H1 (cell line): Measurements from ENCODE around the gene NFASC. TPM values are rescaled to one million over a fixed set of nuclear protein-coding genes. Genes with fewer than 3 reads are reported as not detected.

ENCODE experiments used
- CTCF ChIA-PET: fragments of 300-600 bp; sonication (Branson Sonifier 250); formaldehyde crosslinking; loops from one replicate; lab custom pipeline; 2021; ENCODE audit not compliant: partially characterized antibody; lab: Charles Lee
- POLR2A ChIA-PET: fragments of 300-600 bp; sonication (Branson Sonifier 250); formaldehyde crosslinking; loops from one replicate; lab custom pipeline; 2021; ENCODE audit warnings: inconsistent platforms; ENCODE audit not compliant: partially characterized antibody; lab: Charles Lee
- DNase-seq, 2 experiments: peaks; one replicate each; pipeline versions ENCODE4 v3.0.0 to v3.0.0-alpha.2; 2010 to 2022; ENCODE audit warnings: low spot score in 2 of 2, low read depth in 1 of 2, mixed read lengths in 1 of 2
- FAIRE-seq: peaks from 2 replicates; lab custom pipeline; 2011; peaks lifted over from hg19 to GRCh38; lab: Jason Lieb, UNC
- H2AFZ ChIP-seq: 2 replicates; pipeline ENCODE4 v1.8.1; 2012; ENCODE audit warnings: low read length, inconsistent platforms
- H2AK5ac ChIP-seq: 2 replicates; pipeline ENCODE4 v1.6.1; 2013; ENCODE audit warnings: low read depth, low read length
- H2BK120ac ChIP-seq: replicated peaks from 2 replicates; pipeline ENCODE3; 2013; ENCODE audit warnings: low read depth, low read length, inconsistent platforms
- H2BK12ac ChIP-seq: 2 replicates; pipeline ENCODE4 v1.6.1; 2013; ENCODE audit warnings: low read depth, low read length
- H2BK15ac ChIP-seq: 2 replicates; pipeline ENCODE4 v1.6.1; 2013; ENCODE audit warnings: low read length
- H2BK20ac ChIP-seq: 2 replicates; pipeline ENCODE4 v1.6.1; 2013; ENCODE audit warnings: low read length
- H2BK5ac ChIP-seq: 2 replicates; pipeline ENCODE4 v1.6.1; 2013; ENCODE audit warnings: low read depth, low read length
- H3K14ac ChIP-seq: 2 replicates; pipeline ENCODE4 v1.6.1; 2013; ENCODE audit warnings: inconsistent platforms; ENCODE audit not compliant: insufficient read length
- H3K18ac ChIP-seq: 2 replicates; pipeline ENCODE4 v1.6.1; 2013; ENCODE audit warnings: low read length; ENCODE audit errors: extremely low read depth
- H3K23ac ChIP-seq: 2 replicates; pipeline ENCODE4 v1.6.1; 2013; ENCODE audit warnings: inconsistent platforms; ENCODE audit not compliant: insufficient read length
- H3K23me2 ChIP-seq: 2 replicates; pipeline ENCODE4 v1.6.1; 2013; ENCODE audit warnings: low read depth, low read length
- H3K27ac ChIP-seq: 2 replicates; pipeline ENCODE4 v1.6.1; 2011; ENCODE audit warnings: low read depth, low read length, inconsistent platforms
- H3K27me3 ChIP-seq, 4 experiments: replicated peaks in 1 of 4; 1 replicate in 1 of 4; 2 replicates in 3 of 4; pipeline versions ENCODE4 v1.6.1 to v1.8.1; 2011 to 2013; ENCODE audit warnings: low read length in 3 of 4, mild to moderate bottlenecking in 3 of 4, inconsistent platforms in 2 of 4, mixed read lengths in 2 of 4, moderate library complexity in 1 of 4; ENCODE audit not compliant: control insufficient read depth in 3 of 4, insufficient read depth in 3 of 4; ENCODE audit errors: extremely low read depth in 1 of 4
- H3K36me3 ChIP-seq, 4 experiments: 2 replicates each; pipeline versions ENCODE4 v1.6.1 to v1.8.1; 2011 to 2013; ENCODE audit warnings: mild to moderate bottlenecking in 4 of 4, low read length in 3 of 4, moderate library complexity in 2 of 4, control low read depth in 1 of 4, inconsistent platforms in 1 of 4; ENCODE audit not compliant: insufficient read depth in 4 of 4, control insufficient read depth in 2 of 4
- H3K4ac ChIP-seq: replicated peaks from 2 replicates; pipeline ENCODE3; 2013; ENCODE audit warnings: low read length, low read depth, mixed read lengths, inconsistent platforms; ENCODE audit not compliant: insufficient read length
- H3K4me1 ChIP-seq, 4 experiments: replicated peaks in 1 of 4; 1 replicate in 1 of 4; 2 replicates in 3 of 4; pipeline versions ENCODE4 v1.6.1 to v1.8.1; 2011 to 2013; ENCODE audit warnings: low read length in 3 of 4, inconsistent platforms in 2 of 4, mixed read lengths in 1 of 4; ENCODE audit not compliant: insufficient read depth in 4 of 4, control insufficient read depth in 3 of 4
- H3K4me2 ChIP-seq, 2 experiments: 2 replicates each; pipeline versions ENCODE4 v1.6.1 to v1.8.1; 2011 to 2013; ENCODE audit warnings: low read depth in 2 of 2, low read length in 2 of 2, control low read depth in 1 of 2, inconsistent platforms in 1 of 2, mild to moderate bottlenecking in 1 of 2; ENCODE audit not compliant: insufficient read depth in 1 of 2
- H3K4me3 ChIP-seq, 4 experiments: fragments of 200-600, 300-600 bp in 1 of 4; sonication (generic), shearing (Covaris generic), sonication (Bioruptor Twin) in 1 of 4; 2 replicates each; pipeline versions ENCODE4 v1.5.1 to v1.8.1; 2011 to 2016; ENCODE audit warnings: low read length in 4 of 4, low read depth in 3 of 4, control low read depth in 2 of 4, inconsistent platforms in 2 of 4, mild to moderate bottlenecking in 2 of 4, mixed read lengths in 1 of 4, moderate library complexity in 1 of 4; ENCODE audit not compliant: insufficient read depth in 2 of 4; ENCODE audit errors: extremely low read depth in 1 of 4
- H3K56ac ChIP-seq: replicated peaks from 2 replicates; pipeline ENCODE3; 2013; ENCODE audit warnings: low read depth, mild to moderate bottlenecking, mixed read lengths, low read length, inconsistent platforms; ENCODE audit not compliant: insufficient read length
- H3K79me1 ChIP-seq: 2 replicates; pipeline ENCODE4 v1.6.1; 2013; ENCODE audit warnings: low read depth, low read length, control low read depth
- H3K79me2 ChIP-seq, 2 experiments: 2 replicates each; pipeline versions ENCODE4 v1.6.1 to v1.8.1; 2012 to 2013; ENCODE audit warnings: low read length in 2 of 2, mild to moderate bottlenecking in 2 of 2, inconsistent platforms in 1 of 2; ENCODE audit not compliant: insufficient read depth in 2 of 2, control insufficient read depth in 1 of 2
- H3K9ac ChIP-seq, 4 experiments: replicated peaks in 1 of 4; 1 replicate in 1 of 4; 2 replicates in 3 of 4; pipeline versions ENCODE4 v1.6.1 to v1.8.1; 2011 to 2013; ENCODE audit warnings: low read depth in 3 of 4, low read length in 3 of 4, control low read depth in 2 of 4, mild to moderate bottlenecking in 2 of 4, moderate library complexity in 2 of 4, inconsistent platforms in 1 of 4; ENCODE audit errors: extremely low read depth in 1 of 4
- H3K9me3 ChIP-seq, 2 experiments: 2 replicates each; pipeline versions ENCODE4 v1.6.1 to v1.8.1; 2012 to 2013; ENCODE audit warnings: mild to moderate bottlenecking in 2 of 2, moderate library complexity in 2 of 2, control low read depth in 1 of 2, inconsistent platforms in 1 of 2, low read depth in 1 of 2, low read length in 1 of 2, mixed read lengths in 1 of 2; ENCODE audit not compliant: insufficient read depth in 2 of 2
- H4K20me1 ChIP-seq, 2 experiments: replicated peaks in 1 of 2; 2 replicates each; pipeline versions ENCODE3 to v1.8.1; 2011 to 2013; ENCODE audit warnings: inconsistent platforms in 2 of 2, low read length in 2 of 2, mild to moderate bottlenecking in 1 of 2; ENCODE audit not compliant: insufficient read depth in 2 of 2, control insufficient read depth in 1 of 2
- H4K5ac ChIP-seq: 2 replicates; pipeline ENCODE4 v1.6.1; 2013; ENCODE audit warnings: low read length, low read depth, mixed read lengths, inconsistent platforms; ENCODE audit not compliant: insufficient read length
- H4K8ac ChIP-seq: 2 replicates; pipeline ENCODE4 v1.8.0; 2013; ENCODE audit warnings: mild to moderate bottlenecking, moderate library complexity, low read length, inconsistent platforms; ENCODE audit not compliant: insufficient read depth; ENCODE audit errors: extremely low read depth
- H4K91ac ChIP-seq: replicated peaks from 2 replicates; pipeline ENCODE3; 2013; ENCODE audit warnings: low read length, mixed read lengths, inconsistent platforms; ENCODE audit not compliant: insufficient read length
- BCL11A ChIP-seq, 2 experiments: IDR thresholded peaks; one replicate each; pipeline ENCODE4 v1.6.1; 2011; ENCODE audit warnings: low read depth in 2 of 2, low read length in 2 of 2, mild to moderate bottlenecking in 2 of 2
- CBX5 ChIP-seq: fragments of 300-800, 300-1000 bp; sonication (generic); IDR thresholded peaks from 2 replicates; pipeline ENCODE4 v1.7.1; 2016; ENCODE audit warnings: antibody characterized with exemption, low read length, low read depth
- JUN ChIP-seq: IDR thresholded peaks from 2 replicates; pipeline ENCODE4 v1.6.1; 2011; ENCODE audit warnings: low read depth, mild to moderate bottlenecking, improper control_type of control experiment, low read length
- KDM4A ChIP-seq: IDR thresholded peaks from one replicate; pipeline ENCODE4 v1.7.1; 2012; ENCODE audit warnings: low read depth, mild to moderate bottlenecking, moderate library complexity, low read length, inconsistent platforms; ENCODE audit not compliant: severe bottlenecking
- POU5F1 ChIP-seq: IDR thresholded peaks from 2 replicates; pipeline ENCODE4 v1.6.1; 2011; ENCODE audit warnings: low read depth, mild to moderate bottlenecking, low read length, moderate library complexity
- RNF2 ChIP-seq: fragments of 200-900, 300-1000 bp; sonication (generic); IDR thresholded peaks from 2 replicates; pipeline ENCODE4 v1.7.1; 2016; ENCODE audit warnings: borderline replicate concordance, low read depth, mild to moderate bottlenecking, antibody characterized with exemption, low read length; ENCODE audit not compliant: poor library complexity, severe bottlenecking; ENCODE audit errors: missing control alignments
- RXRA ChIP-seq: IDR thresholded peaks from 2 replicates; pipeline ENCODE4 v1.6.1; 2011; ENCODE audit warnings: low read depth, mild to moderate bottlenecking, low read length, moderate library complexity; ENCODE audit not compliant: insufficient read depth
- SAP30 ChIP-seq: fragments of 300-600 bp; sonication (generic); IDR thresholded peaks from 2 replicates; pipeline ENCODE4 v1.7.1; 2012; ENCODE audit warnings: low read length, moderate library complexity, mild to moderate bottlenecking, inconsistent platforms; ENCODE audit not compliant: insufficient read depth, insufficient replicate concordance
- SIRT6 ChIP-seq: IDR thresholded peaks from one replicate; pipeline ENCODE4 v1.7.1; 2012; ENCODE audit warnings: low read length, inconsistent platforms
- SIX5 ChIP-seq: IDR thresholded peaks from 2 replicates; pipeline ENCODE4 v1.6.1; 2011; ENCODE audit warnings: mild to moderate bottlenecking, low read depth, low read length
- SP4 ChIP-seq: IDR thresholded peaks from 2 replicates; pipeline ENCODE4 v1.6.1; 2012; ENCODE audit warnings: low read length, inconsistent platforms
- TAF1 ChIP-seq: IDR thresholded peaks from 2 replicates; pipeline ENCODE4 v1.6.1; 2011; ENCODE audit warnings: mild to moderate bottlenecking, low read depth, low read length
- WGBS, 2 experiments: shearing (Covaris generic) in 1 of 2; methylation state at CpG; one replicate each; pipeline versions ENCODE4 v1.1.6 to v1.1.7; 2013 to 2015; ENCODE audit warnings: low lambda C conversion rate in 2 of 2, mixed read lengths in 2 of 2, inconsistent platforms in 1 of 2, low coverage in 1 of 2, missing lambda C conversion rate in 1 of 2; ENCODE audit not compliant: insufficient replicate concordance in 2 of 2, insufficient coverage in 1 of 2, insufficient read length in 1 of 2; ENCODE audit errors: extremely low coverage in 1 of 2, missing lambda C conversion rate in 1 of 2; 5-methylcytosine and 5-hydroxymethylcytosine counted together
- polyA plus RNA-seq, 7 experiments: library from polyadenylated mRNA; depleted of rRNA in 3 of 7; stranded (reverse) in 5 of 7; unstranded in 2 of 7; fragments of >200 nt in 5 of 7; fragments of 200-250 nt in 2 of 7; gene quantifications; 1 replicate in 5 of 7; 2 replicates in 1 of 7; 4 replicates in 1 of 7; pipeline versions ENCODE4 v1.2.1 to v1.2.3, GENCODE V29; 2011 to 2013; ENCODE audit warnings: missing spikeins in 2 of 7, mixed read lengths in 2 of 7
- total RNA-seq: library from RNA; stranded (reverse); fragmentation: NEBNext Ultra II Directional; extraction: Animal tissue kit (Norgen Biotek cat#: 25700); gene quantifications from 2 replicates; pipeline ENCODE4 v1.2.1, GENCODE V29; 2021
- TF ChIP-seq, protein P1 (sequence below): IDR thresholded peaks from 2 replicates; pipeline ENCODE4 v1.6.1; 2012; ENCODE audit warnings: inconsistent platforms

NFASC gene
- total and polyA plus RNA-seq, 2 of the 8 experiments (the other 6 are each of a cell fraction or from before 2014, with no cell fraction given), result 5.0 to 15.2 TPM

- Histone ChIP-seq H4K91ac (no peak overlapping the region), H3K27me3 (no peaks in the 10 kb centered on the region), H3K23ac (no peak overlapping the region), H3K4me2 (0 out of 4 replicates have a peak overlapping the region, but pooled peaks of 1 of the 2 experiments have one; percentile 1), H3K79me1 (no peaks in the 10 kb centered on the region), H4K20me1 (no peaks in the 10 kb centered on the region), H2BK15ac (no peak overlapping the region), H3K23me2 (no peaks in the 10 kb centered on the region), H2BK120ac (no peak overlapping the region), H2BK20ac (no peak overlapping the region), H3K4me3 (no peak overlapping the region), H4K5ac (no peak overlapping the region), H3K18ac (no peak overlapping the region), H2AK5ac (no peak overlapping the region), H3K56ac (no peak overlapping the region), H3K79me2 (no peaks in the 10 kb centered on the region), H4K8ac (no peak overlapping the region; the same call in 1 of the 2 replicates)
- ChIA-PET POLR2A (no interaction called here), CTCF (interaction anchor here (1.1 to 1.5 kb wide), 3 partner anchors 11 to 62 kb away, joined by 3 to 5 read pairs (median 5); no protein-coding TSS in a partner anchor)
- no peak for DNase-seq
- WGBS, 2 experiments, result 77% methylated on average over 5 of the region's 5 CpGs; no CpG with 5 or more reads in 1 of the 2 experiments
- no peak for FAIRE-seq
- TF ChIP-seq JUN, result no peak
- no peak for TF ChIP-seq CBX5
- no peak for TF ChIP-seq SIX5
- TF ChIP-seq RXRA, result no peak
- no peak for TF ChIP-seq SAP30
- no peak for TF ChIP-seq KDM4A
- no peak for TF ChIP-seq TAF1
- TF ChIP-seq, protein P1, sequence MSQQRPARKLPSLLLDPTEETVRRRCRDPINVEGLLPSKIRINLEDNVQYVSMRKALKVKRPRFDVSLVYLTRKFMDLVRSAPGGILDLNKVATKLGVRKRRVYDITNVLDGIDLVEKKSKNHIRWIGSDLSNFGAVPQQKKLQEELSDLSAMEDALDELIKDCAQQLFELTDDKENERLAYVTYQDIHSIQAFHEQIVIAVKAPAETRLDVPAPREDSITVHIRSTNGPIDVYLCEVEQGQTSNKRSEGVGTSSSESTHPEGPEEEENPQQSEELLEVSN, result no peak
- no peak for TF ChIP-seq RNF2
- TF ChIP-seq BCL11A (IDR thresholded peaks at IDR 0.05; ENCODE audit: low read depth in 2 of 2, low read length in 2 of 2), result no peak
- TF ChIP-seq POU5F1, result no peak
- TF ChIP-seq SIRT6, result no peak
- no peak for TF ChIP-seq SP4
- TF ChIP-seq, all 59 proteins: peak for 0
- Histone ChIP-seq H3K14ac (no peak overlapping the region), H2AFZ (no peak overlapping the region), H3K4me1 (peaks cover 0 to 14% (median 4%) of the 10 kb centered on the region in 4 experiments; a peak in 4 of 7 replicates), H2BK5ac (no peak overlapping the region), H2BK12ac (no peak overlapping the region), H3K27ac (no peak overlapping the region), H3K9me3 (no peaks in the 10 kb centered on the region), H3K36me3 (no peaks in the 10 kb centered on the region), H3K4ac (no peak overlapping the region), H3K9ac (no peak overlapping the region)
These were observed 8.1 kb downstream of the NFASC start for GRCh38 chr1:204878621-204879234.
